WI38 (cell line): ENCODE results near the gene ENDOG.
A peak's percentile ranks its signal among the peaks of the same experiment; 100 is the strongest.
"Not testable (repeated sequence)": the region's sequence is repeated elsewhere in the genome, so short reads cannot be mapped to it uniquely, and the experiment has no call there.

Source experiments
- H3K4me3 ChIP-seq: 2 replicates; pipeline ENCODE4 v1.5.1; 2011; ENCODE audit warnings: low read depth, mild to moderate bottlenecking, control low read depth, low read length
- CTCF ChIP-seq: IDR thresholded peaks from 2 replicates; pipeline ENCODE4 v1.5.1; 2012; ENCODE audit warnings: low read depth, mild to moderate bottlenecking, control low read depth, low read length

The ENDOG gene

GRCh38 chr9:128788445-128788844 lies 29.9 kb upstream of the ENDOG start:
- H3K4me3 ChIP-seq: peak overlapping the region; percentile 96
- TF ChIP-seq CTCF: no peak

- no peak overlapping the region for H3K4me3 ChIP-seq
- TF ChIP-seq CTCF: no peak
These were observed 27.8 kb upstream of the ENDOG start for GRCh38 chr9:128790536-128790935.

- H3K4me3 ChIP-seq: no peak overlapping the region
- TF ChIP-seq CTCF: no peak
These were observed 26.2 kb upstream of the ENDOG start for GRCh38 chr9:128792134-128792533.

GRCh38 chr9:128792978-128793686 lies 25.2 kb upstream of the ENDOG start:
- no peak for TF ChIP-seq CTCF

GRCh38 chr9:128794961-128795360 lies 23.3 kb upstream of the ENDOG start:
- H3K4me3 ChIP-seq: not testable (repeated sequence)

More at GRCh38 chr9:128792978-128793686, 25.2 kb upstream of the ENDOG start:
- H3K4me3 ChIP-seq: no peak overlapping the region

GRCh38 chr9:128798896-128799295 lies 19.4 kb upstream of the ENDOG start:
- no peak overlapping the region for H3K4me3 ChIP-seq
- no peak for TF ChIP-seq CTCF

GRCh38 chr9:128800061-128800460 lies 18.2 kb upstream of the ENDOG start:
- no peak overlapping the region for H3K4me3 ChIP-seq
- TF ChIP-seq CTCF: no peak

- H3K4me3 ChIP-seq: no peak overlapping the region
- TF ChIP-seq CTCF: no peak
These were observed 15.8 kb upstream of the ENDOG start for GRCh38 chr9:128802482-128802881.
